Transverse colon (tissue), 4 donors: Measurements from ENCODE around the gene MLLT10.

Experiments
- POLR2AphosphoS5 ChIP-seq, 3 donors: sonication (generic); formaldehyde crosslinking; IDR thresholded peaks; one replicate each; pipeline ENCODE4 v1.6.1; 2016; ENCODE audit warnings: antibody characterized with exemption in 3 of 3
- TF ChIP-seq, protein P1 (sequence below), 5 experiments: fragments of 200-600 bp in 3 of 5; fragments of 450-650 bp in 2 of 5; sonication (generic) in 3 of 5; IDR thresholded peaks; 1 replicate in 2 of 5; 2 replicates in 3 of 5; pipeline ENCODE4 v1.5.1; 2016 to 2017; ENCODE audit warnings: antibody characterized with exemption in 5 of 5, inconsistent platforms in 3 of 5, mild to moderate bottlenecking in 2 of 5, moderate library complexity in 1 of 5

- TF ChIP-seq, protein P1, sequence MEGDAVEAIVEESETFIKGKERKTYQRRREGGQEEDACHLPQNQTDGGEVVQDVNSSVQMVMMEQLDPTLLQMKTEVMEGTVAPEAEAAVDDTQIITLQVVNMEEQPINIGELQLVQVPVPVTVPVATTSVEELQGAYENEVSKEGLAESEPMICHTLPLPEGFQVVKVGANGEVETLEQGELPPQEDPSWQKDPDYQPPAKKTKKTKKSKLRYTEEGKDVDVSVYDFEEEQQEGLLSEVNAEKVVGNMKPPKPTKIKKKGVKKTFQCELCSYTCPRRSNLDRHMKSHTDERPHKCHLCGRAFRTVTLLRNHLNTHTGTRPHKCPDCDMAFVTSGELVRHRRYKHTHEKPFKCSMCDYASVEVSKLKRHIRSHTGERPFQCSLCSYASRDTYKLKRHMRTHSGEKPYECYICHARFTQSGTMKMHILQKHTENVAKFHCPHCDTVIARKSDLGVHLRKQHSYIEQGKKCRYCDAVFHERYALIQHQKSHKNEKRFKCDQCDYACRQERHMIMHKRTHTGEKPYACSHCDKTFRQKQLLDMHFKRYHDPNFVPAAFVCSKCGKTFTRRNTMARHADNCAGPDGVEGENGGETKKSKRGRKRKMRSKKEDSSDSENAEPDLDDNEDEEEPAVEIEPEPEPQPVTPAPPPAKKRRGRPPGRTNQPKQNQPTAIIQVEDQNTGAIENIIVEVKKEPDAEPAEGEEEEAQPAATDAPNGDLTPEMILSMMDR (IDR thresholded peaks at IDR 0.05) = no peak
- no peak for TF ChIP-seq POLR2AphosphoS5 (IDR thresholded peaks at IDR 0.05)
These were observed 147.1 kb downstream of the MLLT10 start for GRCh38 chr10:21681156-21681555.
